WERI-Rb-1 (cell line): ENCODE results near the gene RIPOR3.

Experiments
- DNase-seq: peaks from one replicate; pipeline ENCODE4 v3.0.0-alpha.2; 2020
- H3K27ac ChIP-seq: fragments of 250-450 bp; sonication (Bioruptor Pico); 2 replicates; pipeline ENCODE4 v1.5.1; 2020; ENCODE audit warnings: mild to moderate bottlenecking, moderate library complexity
- H3K27me3 ChIP-seq: fragments of 250-450 bp; sonication (Bioruptor Pico); 2 replicates; pipeline ENCODE4 v1.5.1; 2021; ENCODE audit warnings: mild to moderate bottlenecking, low read depth, moderate library complexity; ENCODE audit not compliant: insufficient read depth, severe bottlenecking
- H3K36me3 ChIP-seq: fragments of 250-450 bp; sonication (Bioruptor Pico); 2 replicates; pipeline ENCODE4 v1.5.1; 2020; ENCODE audit warnings: mild to moderate bottlenecking, moderate library complexity
- H3K4me3 ChIP-seq: 2 replicates; pipeline ENCODE4 v1.5.1; 2011; ENCODE audit warnings: low read depth, mild to moderate bottlenecking, control low read depth, low read length
- H3K9me3 ChIP-seq: fragments of 250-450 bp; sonication (Bioruptor Pico); 2 replicates; pipeline ENCODE4 v1.5.1; 2021; ENCODE audit warnings: mild to moderate bottlenecking, moderate library complexity; ENCODE audit not compliant: severe bottlenecking
- CTCF ChIP-seq: IDR thresholded peaks from 2 replicates; pipeline ENCODE4 v1.5.1; 2011; ENCODE audit warnings: low read depth, mild to moderate bottlenecking, control low read depth, inconsistent platforms, low read length

The RIPOR3 gene

GRCh38 chr20:50635014-50635557, 56.3 kb downstream of the RIPOR3 start:
- no peak overlapping the region for H3K27ac ChIP-seq
- DNase-seq = no peak

GRCh38 chr20:50634191-50634590, 57.2 kb downstream of the RIPOR3 start:
- no peak for DNase-seq
- H3K4me3 ChIP-seq = no peak overlapping the region
- no peaks in the 10 kb centered on the region for H3K9me3 ChIP-seq
- H3K27me3 ChIP-seq = no peaks in the 10 kb centered on the region
- TF ChIP-seq CTCF = no peak
- no peaks in the 10 kb centered on the region for H3K36me3 ChIP-seq
- no peak overlapping the region for H3K27ac ChIP-seq

More at GRCh38 chr20:50635014-50635557, 56.3 kb downstream of the RIPOR3 start:
- H3K9me3 ChIP-seq = no peaks in the 10 kb centered on the region
- H3K4me3 ChIP-seq = no peak overlapping the region
- no peak for TF ChIP-seq CTCF
- H3K36me3 ChIP-seq = no peaks in the 10 kb centered on the region
- no peaks in the 10 kb centered on the region for H3K27me3 ChIP-seq

DNA sequence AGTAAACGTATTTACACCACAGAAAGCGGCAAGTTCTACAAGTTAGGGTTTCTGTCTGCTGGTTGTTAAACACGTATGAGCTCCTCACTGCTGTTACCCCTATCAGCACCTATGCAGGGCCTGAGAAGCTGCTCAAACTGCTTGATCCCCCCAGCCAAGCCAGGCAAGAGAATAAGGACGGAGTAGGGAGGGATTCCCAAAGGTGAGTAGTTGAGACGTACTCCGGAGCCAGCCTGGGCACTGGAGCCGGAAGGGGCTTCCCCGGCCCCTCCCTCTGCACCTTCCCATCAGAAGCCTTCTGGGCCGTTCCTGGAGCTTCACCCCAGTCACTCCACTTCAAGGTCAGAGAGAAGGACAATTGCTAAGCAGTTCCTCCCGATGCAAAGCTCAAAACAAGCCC, 58.0 kb downstream of the RIPOR3 start:
- no peak for TF ChIP-seq CTCF
- Histone ChIP-seq H3K27me3 (no peaks in the 10 kb centered on the region), H3K9me3 (no peaks in the 10 kb centered on the region), H3K4me3 (no peak overlapping the region), H3K27ac (no peak overlapping the region), H3K36me3 (no peaks in the 10 kb centered on the region)
- DNase-seq = no peak

DNA sequence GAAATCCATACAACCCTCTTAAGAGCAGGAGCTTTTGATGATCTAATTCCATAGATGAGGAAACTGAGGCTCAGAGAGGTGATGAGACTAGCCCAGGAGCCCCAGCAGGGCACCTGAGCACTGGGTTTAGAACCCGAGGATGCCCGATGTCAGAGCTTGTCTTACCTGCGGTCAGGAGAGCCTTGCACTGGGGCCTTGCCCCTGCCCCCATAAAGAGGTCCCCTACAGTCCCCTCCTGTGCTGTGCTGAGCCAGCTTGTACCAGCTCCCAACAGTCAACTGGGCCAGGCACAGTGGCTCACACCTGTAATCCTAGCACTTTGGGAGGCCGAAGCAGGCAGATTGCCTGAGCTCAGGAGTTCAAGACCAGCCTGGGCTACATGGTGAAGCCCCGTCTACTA, 58.6 kb downstream of the RIPOR3 start:
- Histone ChIP-seq H3K36me3 (no peaks in the 10 kb centered on the region), H3K9me3 (no peaks in the 10 kb centered on the region), H3K4me3 (no peak overlapping the region), H3K27me3 (no peaks in the 10 kb centered on the region), H3K27ac (no peak overlapping the region)
- DNase-seq = no peak
- TF ChIP-seq CTCF = no peak

GRCh38 chr20:50632236-50632635, 59.1 kb downstream of the RIPOR3 start:
- H3K36me3 ChIP-seq = no peaks in the 10 kb centered on the region
- no peaks in the 10 kb centered on the region for H3K9me3 ChIP-seq
- H3K27ac ChIP-seq = no peak overlapping the region
- no peaks in the 10 kb centered on the region for H3K27me3 ChIP-seq
- DNase-seq = no peak
- H3K4me3 ChIP-seq = no peak overlapping the region
- TF ChIP-seq CTCF = no peak

DNA sequence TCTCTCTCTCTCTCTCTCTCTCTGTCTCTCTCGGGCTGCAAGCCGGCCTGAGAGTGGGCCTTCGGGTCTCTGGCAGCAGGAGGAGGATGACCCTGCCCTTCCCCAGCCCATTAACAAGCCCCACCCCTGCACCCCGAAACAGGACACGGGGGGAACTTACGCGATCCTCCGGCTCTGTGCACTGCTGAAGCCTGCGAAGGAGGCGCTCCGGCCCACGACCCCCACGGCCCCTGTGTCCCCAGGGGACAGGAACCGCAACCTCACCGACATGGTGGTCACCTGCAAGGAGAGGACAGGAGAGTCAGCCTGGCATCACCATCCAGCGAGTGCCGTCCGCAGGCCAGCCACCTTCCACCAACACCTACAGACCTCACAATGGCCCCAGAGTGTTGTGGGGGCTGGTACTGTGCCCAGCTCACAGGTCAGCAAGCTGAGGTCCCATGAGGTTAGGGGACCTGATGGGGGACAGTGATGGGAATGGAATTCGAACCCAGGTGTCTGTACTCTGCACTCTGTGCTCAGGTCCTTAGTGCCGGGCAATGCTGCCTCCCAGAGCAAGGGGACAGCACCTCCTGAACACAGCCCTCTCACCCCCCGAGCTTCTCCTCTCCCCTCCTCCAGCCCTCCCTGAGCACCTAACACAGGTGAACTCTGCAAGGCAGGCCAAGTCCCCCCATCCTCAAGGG, 60.6 kb downstream of the RIPOR3 start:
- no peak for TF ChIP-seq CTCF
- DNase-seq = no peak
- Histone ChIP-seq H3K9me3 (no peaks in the 10 kb centered on the region), H3K27ac (no peak overlapping the region), H3K36me3 (no peaks in the 10 kb centered on the region), H3K27me3 (no peaks in the 10 kb centered on the region), H3K4me3 (no peak overlapping the region)
